NB4 (cell line): ENCODE data around the gene ARHGEF17.

Experiments
- CTCF ChIP-seq: IDR thresholded peaks from one replicate; pipeline ENCODE4 v1.5.1; 2012; ENCODE audit warnings: low read depth, low read length
- MYC ChIP-seq: IDR thresholded peaks from 2 replicates; pipeline ENCODE4 v1.6.1; 2011; ENCODE audit warnings: low read depth, low read length
- POLR2A ChIP-seq: IDR thresholded peaks from 2 replicates; pipeline ENCODE4 v1.6.1; 2011; ENCODE audit warnings: mild to moderate bottlenecking; ENCODE audit not compliant: insufficient read length; ENCODE audit errors: extremely low read depth
- TF ChIP-seq, protein P1 (sequence below): IDR thresholded peaks from 2 replicates; pipeline ENCODE4 v1.6.1; 2011; ENCODE audit warnings: low read depth, low read length

GRCh38 chr11:73295996-73296318, 12.1 kb upstream of the ARHGEF17 start:
- TF ChIP-seq CTCF (no peak), POLR2A (no peak), MYC (no peak)
- TF ChIP-seq, protein P1, sequence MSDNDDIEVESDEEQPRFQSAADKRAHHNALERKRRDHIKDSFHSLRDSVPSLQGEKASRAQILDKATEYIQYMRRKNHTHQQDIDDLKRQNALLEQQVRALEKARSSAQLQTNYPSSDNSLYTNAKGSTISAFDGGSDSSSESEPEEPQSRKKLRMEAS, result no peak
